ENCODE data around the gene CTLA4. TPM values are rescaled to one million over a fixed set of nuclear protein-coding genes. Genes with fewer than 3 reads are reported as not detected.

Gene CTLA4
- total RNA-seq, 2 donors from 2014 or later, result 132 to 254 TPM

- no peak overlapping the region for H3K4me3 Mint-ChIP-seq
- ATAC-seq (replicated peaks in 1 of 2) (no peak), DNase-seq (no peak)
- no peaks in the 10 kb centered on the region for H3K27me3 Mint-ChIP-seq (ENCODE audit: low read depth)
- H3K36me3 Mint-ChIP-seq (ENCODE audit: insufficient read depth in 2 of 2), result peaks cover 0 to 2% of the 10 kb centered on the region in 2 donors
- H3K9me3 Mint-ChIP-seq, result no peaks in the 10 kb centered on the region
- peaks cover 52% of the 10 kb centered on the region for H3K4me1 Mint-ChIP-seq (ENCODE audit: low read depth)
- H3K27ac Mint-ChIP-seq, result no peak overlapping the region
Observed at GRCh38 chr2:203882551-203882950, 15.0 kb downstream of the CTLA4 start.

- H3K36me3 Mint-ChIP-seq (ENCODE audit: insufficient read depth in 2 of 2), result peaks cover 0 to 3% of the 10 kb centered on the region in 2 donors
- H3K4me1 Mint-ChIP-seq (ENCODE audit: low read depth), result peaks cover 87% of the 10 kb centered on the region
- H3K4me3 Mint-ChIP-seq, result peak overlapping the region; percentile 57 to 62
- H3K9me3 Mint-ChIP-seq, result peaks cover 3% of the 10 kb centered on the region in 2 donors
- peak overlapping the region; percentile 87 for H3K27ac Mint-ChIP-seq
- no peaks in the 10 kb centered on the region for H3K27me3 Mint-ChIP-seq (ENCODE audit: low read depth)
- DNase-seq, result peak; percentile 68 to 75
- ATAC-seq (replicated peaks in 1 of 2), result peak; percentile 77 to 79
Observed at GRCh38 chr2:203886661-203887151, 19.1 kb downstream of the CTLA4 start.

DNA sequence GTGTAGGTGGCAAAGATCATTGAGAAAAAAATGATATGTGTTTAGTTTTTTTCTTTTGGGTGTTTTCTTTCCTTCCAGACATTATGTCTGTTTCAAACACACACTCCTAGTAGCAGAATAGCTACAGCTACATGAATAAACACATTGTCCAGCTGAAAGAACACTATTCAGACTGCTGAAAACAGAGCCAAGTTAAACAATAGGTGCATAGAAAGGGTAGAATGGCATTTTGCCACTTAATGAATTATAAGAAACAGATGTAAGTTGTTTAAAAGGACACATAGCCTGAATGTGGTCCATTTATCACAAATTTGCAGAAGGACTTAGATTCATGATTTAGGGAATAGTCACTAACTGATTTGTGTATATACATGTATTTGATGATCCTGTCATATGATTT lies 20.1 kb downstream of the CTLA4 start:
- H3K27ac Mint-ChIP-seq, result peak overlapping the region; percentile 87
- H3K9me3 Mint-ChIP-seq, result peaks cover 6 to 8% of the 10 kb centered on the region in 2 donors
- no peak for DNase-seq
- ATAC-seq (replicated peaks in 1 of 2), result no peak
- H3K4me1 Mint-ChIP-seq (ENCODE audit: low read depth), result peaks cover 94% of the 10 kb centered on the region
- H3K27me3 Mint-ChIP-seq (ENCODE audit: low read depth), result no peaks in the 10 kb centered on the region
- H3K4me3 Mint-ChIP-seq, result peak overlapping the region in 1 of 2 donors; percentile 62
- H3K36me3 Mint-ChIP-seq (ENCODE audit: insufficient read depth in 2 of 2), result peaks cover 2 to 7% of the 10 kb centered on the region in 2 donors

GRCh38 chr2:203889542-203889941 lies 22.0 kb downstream of the CTLA4 start:
- Mint-ChIP-seq H3K9me3 (peaks cover 6 to 8% of the 10 kb centered on the region in 2 donors), H3K36me3 (ENCODE audit: insufficient read depth in 2 of 2) (peaks cover 2 to 7% of the 10 kb centered on the region in 2 donors), H3K4me1 (ENCODE audit: low read depth) (peaks cover 95% of the 10 kb centered on the region), H3K27ac (peak overlapping the region; percentile 85), H3K4me3 (peak overlapping the region; percentile 56 to 63), H3K27me3 (ENCODE audit: low read depth) (no peaks in the 10 kb centered on the region)
- DNase-seq (no peak), ATAC-seq (replicated peaks in 1 of 2) (no peak)

DNA sequence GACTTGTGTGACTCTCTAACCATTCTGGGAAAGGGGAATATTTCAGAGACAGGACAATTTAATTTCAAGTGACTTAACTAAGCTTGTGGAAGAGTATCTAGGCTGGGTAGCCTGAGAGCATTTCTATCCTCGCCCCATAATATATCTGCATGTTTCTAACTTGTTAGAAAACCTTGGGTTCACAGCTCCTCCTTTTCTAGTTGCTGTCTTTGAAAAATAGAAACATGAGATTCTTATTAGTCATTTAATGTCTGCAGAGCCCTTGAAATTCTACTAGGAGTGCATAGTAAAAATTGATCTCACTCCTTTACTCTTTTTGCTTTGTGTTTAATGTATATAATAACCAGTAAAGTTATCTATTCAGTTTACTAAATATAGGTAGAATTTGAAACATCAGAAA lies 22.4 kb downstream of the CTLA4 start:
- Mint-ChIP-seq H3K27me3 (ENCODE audit: low read depth) (no peaks in the 10 kb centered on the region), H3K36me3 (ENCODE audit: insufficient read depth in 2 of 2) (peaks cover 2 to 7% of the 10 kb centered on the region in 2 donors), H3K4me1 (ENCODE audit: low read depth) (peaks cover 95% of the 10 kb centered on the region), H3K9me3 (peaks cover 6 to 8% of the 10 kb centered on the region in 2 donors), H3K4me3 (peak overlapping the region; percentile 56 to 63), H3K27ac (peak overlapping the region; percentile 85)
- ATAC-seq (replicated peaks in 1 of 2) (no peak), DNase-seq (no peak)

GRCh38 chr2:203890733-203891132 lies 23.2 kb downstream of the CTLA4 start:
- Mint-ChIP-seq H3K4me3 (peak overlapping the region; percentile 56 to 63), H3K27ac (peak overlapping the region; percentile 85), H3K4me1 (ENCODE audit: low read depth) (peaks cover 95% of the 10 kb centered on the region), H3K9me3 (peaks cover 6 to 8% of the 10 kb centered on the region in 2 donors), H3K36me3 (ENCODE audit: insufficient read depth in 2 of 2) (peaks cover 2 to 7% of the 10 kb centered on the region in 2 donors), H3K27me3 (ENCODE audit: low read depth) (no peaks in the 10 kb centered on the region)
- ATAC-seq (replicated peaks in 1 of 2) (no peak), DNase-seq (no peak)

- Mint-ChIP-seq H3K27ac (peak overlapping the region; percentile 85), H3K4me3 (peak overlapping the region; percentile 56 to 63), H3K36me3 (ENCODE audit: insufficient read depth in 2 of 2) (peaks cover 2 to 7% of the 10 kb centered on the region in 2 donors), H3K27me3 (ENCODE audit: low read depth) (no peaks in the 10 kb centered on the region), H3K4me1 (ENCODE audit: low read depth) (peaks cover 93% of the 10 kb centered on the region), H3K9me3 (peaks cover 6 to 8% of the 10 kb centered on the region in 2 donors)
- ATAC-seq (replicated peaks in 1 of 2) (peak; percentile 71 to 75), DNase-seq (peak; percentile 83)
Observed at GRCh38 chr2:203891474-203891873, 23.9 kb downstream of the CTLA4 start.

- ATAC-seq (replicated peaks in 1 of 2) (no peak), DNase-seq (no peak)
- Mint-ChIP-seq H3K4me3 (peak overlapping the region; percentile 8 to 56), H3K27me3 (ENCODE audit: low read depth) (no peaks in the 10 kb centered on the region), H3K4me1 (ENCODE audit: low read depth) (peaks cover 93% of the 10 kb centered on the region), H3K27ac (peak overlapping the region; percentile 85), H3K36me3 (ENCODE audit: insufficient read depth in 2 of 2) (peaks cover 2 to 7% of the 10 kb centered on the region in 2 donors), H3K9me3 (peaks cover 6 to 8% of the 10 kb centered on the region in 2 donors)
Observed at GRCh38 chr2:203892207-203892606, 24.6 kb downstream of the CTLA4 start.

GRCh38 chr2:203893401-203893800 lies 25.8 kb downstream of the CTLA4 start:
- peak overlapping the region; percentile 44 to 65 for H3K4me3 Mint-ChIP-seq
- peak overlapping the region; percentile 88 for H3K27ac Mint-ChIP-seq
- ATAC-seq (replicated peaks in 1 of 2) (no peak), DNase-seq (no peak)
- H3K9me3 Mint-ChIP-seq, result peaks cover 5% of the 10 kb centered on the region in 2 donors
- peaks cover 2 to 7% of the 10 kb centered on the region in 2 donors for H3K36me3 Mint-ChIP-seq (ENCODE audit: insufficient read depth in 2 of 2)
- no peaks in the 10 kb centered on the region for H3K27me3 Mint-ChIP-seq (ENCODE audit: low read depth)
- peaks cover 93% of the 10 kb centered on the region for H3K4me1 Mint-ChIP-seq (ENCODE audit: low read depth)

DNA sequence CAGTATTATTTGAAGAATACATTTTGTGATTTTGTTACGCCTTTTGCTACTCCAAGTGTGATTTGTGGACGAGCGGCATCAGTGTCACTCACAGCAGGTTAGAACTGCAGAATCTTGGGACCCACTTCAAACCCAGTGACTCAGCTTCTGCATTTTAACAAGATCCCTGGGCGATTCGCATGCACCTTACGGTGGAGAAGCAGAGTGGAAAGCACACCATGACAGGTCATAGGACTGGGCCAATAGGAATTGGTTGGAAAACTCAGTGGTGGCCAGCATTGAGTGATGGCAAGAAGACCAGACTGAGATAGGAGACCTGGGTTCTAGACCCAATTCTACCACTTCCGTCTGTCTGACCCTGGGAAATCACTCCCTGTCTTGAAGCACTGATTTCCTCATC lies 26.3 kb downstream of the CTLA4 start:
- Mint-ChIP-seq H3K9me3 (peaks cover 4 to 5% of the 10 kb centered on the region in 2 donors), H3K27me3 (ENCODE audit: low read depth) (no peaks in the 10 kb centered on the region), H3K36me3 (ENCODE audit: insufficient read depth in 2 of 2) (peaks cover 2 to 6% of the 10 kb centered on the region in 2 donors), H3K4me1 (ENCODE audit: low read depth) (peaks cover 93% of the 10 kb centered on the region), H3K27ac (peak overlapping the region; percentile 88), H3K4me3 (peak overlapping the region; percentile 44 to 59)
- ATAC-seq (replicated peaks in 1 of 2) (peak; percentile 3 to 11), DNase-seq (peak in 1 of 2 donors; percentile 37)

DNA sequence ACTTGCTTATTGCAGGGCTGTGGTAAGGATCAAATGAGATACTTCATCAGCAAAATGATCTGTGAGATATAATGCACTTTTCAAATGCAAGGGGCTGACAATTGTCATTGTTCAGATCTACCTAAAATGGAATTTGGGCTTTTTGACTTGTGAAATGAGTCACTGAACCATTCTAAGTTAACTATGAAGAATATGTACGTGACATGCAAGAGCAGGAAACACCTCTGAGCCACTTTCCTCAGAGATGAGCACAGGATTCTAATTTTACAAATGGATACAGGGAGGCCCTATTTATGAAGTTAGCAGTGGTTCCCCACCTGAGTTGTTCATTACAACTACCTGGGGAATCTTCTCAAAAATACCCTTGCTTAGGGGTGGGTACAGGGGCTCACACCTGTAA lies 26.7 kb downstream of the CTLA4 start:
- H3K27ac Mint-ChIP-seq, result peak overlapping the region; percentile 88
- H3K4me1 Mint-ChIP-seq (ENCODE audit: low read depth), result peaks cover 93% of the 10 kb centered on the region
- ATAC-seq (replicated peaks in 1 of 2) (peak; percentile 58 to 59), DNase-seq (peak in 1 of 2 donors; percentile 34)
- no peaks in the 10 kb centered on the region for H3K27me3 Mint-ChIP-seq (ENCODE audit: low read depth)
- peak overlapping the region; percentile 44 to 59 for H3K4me3 Mint-ChIP-seq
- peaks cover 2 to 7% of the 10 kb centered on the region in 2 donors for H3K36me3 Mint-ChIP-seq (ENCODE audit: insufficient read depth in 2 of 2)
- H3K9me3 Mint-ChIP-seq, result peaks cover 4 to 5% of the 10 kb centered on the region in 2 donors

- peaks cover 11 to 12% of the 10 kb centered on the region in 2 donors for H3K9me3 Mint-ChIP-seq
- DNase-seq, result no peak
- peaks cover 14 to 19% of the 10 kb centered on the region in 2 donors for H3K36me3 Mint-ChIP-seq (ENCODE audit: insufficient read depth in 2 of 2)
- peaks cover 66% of the 10 kb centered on the region for H3K4me1 Mint-ChIP-seq (ENCODE audit: low read depth)
- H3K27ac Mint-ChIP-seq, result peak overlapping the region; percentile 73
- ATAC-seq (replicated peaks in 1 of 2), result no peak
- no peaks in the 10 kb centered on the region for H3K27me3 Mint-ChIP-seq (ENCODE audit: low read depth)
- peak overlapping the region in 1 of 2 donors; percentile 63 for H3K4me3 Mint-ChIP-seq
Observed at GRCh38 chr2:203897544-203897943, 30.0 kb downstream of the CTLA4 start.

GRCh38 chr2:203898657-203899056 lies 31.1 kb downstream of the CTLA4 start:
- no peak for ATAC-seq (replicated peaks in 1 of 2)
- H3K36me3 Mint-ChIP-seq (ENCODE audit: insufficient read depth in 2 of 2), result peaks cover 15 to 25% of the 10 kb centered on the region in 2 donors
- peak overlapping the region in 1 of 2 donors; percentile 63 for H3K4me3 Mint-ChIP-seq
- no peaks in the 10 kb centered on the region for H3K27me3 Mint-ChIP-seq (ENCODE audit: low read depth)
- peaks cover 11 to 12% of the 10 kb centered on the region in 2 donors for H3K9me3 Mint-ChIP-seq
- no peak for DNase-seq
- H3K27ac Mint-ChIP-seq, result peak overlapping the region; percentile 89
- peaks cover 60% of the 10 kb centered on the region for H3K4me1 Mint-ChIP-seq (ENCODE audit: low read depth)

- Mint-ChIP-seq H3K9me3 (peaks cover 12 to 13% of the 10 kb centered on the region in 2 donors), H3K4me1 (ENCODE audit: low read depth) (peaks cover 44% of the 10 kb centered on the region), H3K27ac (no peak overlapping the region), H3K36me3 (ENCODE audit: insufficient read depth in 2 of 2) (peaks cover 19 to 25% of the 10 kb centered on the region in 2 donors), H3K4me3 (no peak overlapping the region), H3K27me3 (ENCODE audit: low read depth) (no peaks in the 10 kb centered on the region)
- DNase-seq (no peak), ATAC-seq (replicated peaks in 1 of 2) (no peak)
Observed at GRCh38 chr2:203900253-203900652, 32.7 kb downstream of the CTLA4 start.

Data from activated T-cell treated with anti-CD3 and anti-CD28 coated beads, Interleukin-2, amount 50 U/mL, for 72 hours (primary cell).